BJ (cell line): ENCODE measurements around the gene AGTRAP. TPM values are rescaled to one million over a fixed set of nuclear protein-coding genes. Genes with fewer than 3 reads are reported as not detected.

Experiments
- CTCF ChIA-PET: fragments of 350-600 bp; formaldehyde crosslinking; extraction: SDS; loops from one replicate; lab custom pipeline; 2021; ENCODE audit warnings: antibody characterized with exemption, inconsistent platforms; lab: Yijun Ruan, JAX
- POLR2A ChIA-PET: fragments of 300-600 bp; sonication (Branson Sonifier 250); formaldehyde crosslinking; extraction: SDS; loops from one replicate; lab custom pipeline; 2021; ENCODE audit warnings: antibody characterized with exemption; lab: Charles Lee
- DNase-seq: peaks from one replicate; pipeline ENCODE4 v3.0.0-alpha.2; 2011; ENCODE audit warnings: low read depth
- H3K27me3 ChIP-seq: 2 replicates; pipeline ENCODE4 v1.6.0; 2011; ENCODE audit warnings: low read length; ENCODE audit not compliant: control insufficient read depth, insufficient read depth
- H3K36me3 ChIP-seq: 2 replicates; pipeline ENCODE4 v1.5.1; 2011; ENCODE audit warnings: low read length; ENCODE audit not compliant: control insufficient read depth, insufficient read depth
- H3K4me3 ChIP-seq: 2 replicates; pipeline ENCODE4 v1.5.1; 2011; ENCODE audit warnings: low read depth, mild to moderate bottlenecking, control low read depth, low read length
- polyA plus RNA-seq: library from polyadenylated mRNA; depleted of rRNA; stranded (reverse); fragments of >200 nt; gene quantifications from 2 replicates; pipeline ENCODE4 v1.2.3, GENCODE V29; 2011
- TF ChIP-seq, protein P1 (sequence below): IDR thresholded peaks from 2 replicates; pipeline ENCODE4 v1.5.1; 2011; ENCODE audit warnings: low read depth, mild to moderate bottlenecking, control low read depth, inconsistent platforms, low read length, moderate library complexity; ENCODE audit not compliant: insufficient read depth

Gene AGTRAP
- polyA plus RNA-seq, 1 experiment, result 64.5 TPM

DNA sequence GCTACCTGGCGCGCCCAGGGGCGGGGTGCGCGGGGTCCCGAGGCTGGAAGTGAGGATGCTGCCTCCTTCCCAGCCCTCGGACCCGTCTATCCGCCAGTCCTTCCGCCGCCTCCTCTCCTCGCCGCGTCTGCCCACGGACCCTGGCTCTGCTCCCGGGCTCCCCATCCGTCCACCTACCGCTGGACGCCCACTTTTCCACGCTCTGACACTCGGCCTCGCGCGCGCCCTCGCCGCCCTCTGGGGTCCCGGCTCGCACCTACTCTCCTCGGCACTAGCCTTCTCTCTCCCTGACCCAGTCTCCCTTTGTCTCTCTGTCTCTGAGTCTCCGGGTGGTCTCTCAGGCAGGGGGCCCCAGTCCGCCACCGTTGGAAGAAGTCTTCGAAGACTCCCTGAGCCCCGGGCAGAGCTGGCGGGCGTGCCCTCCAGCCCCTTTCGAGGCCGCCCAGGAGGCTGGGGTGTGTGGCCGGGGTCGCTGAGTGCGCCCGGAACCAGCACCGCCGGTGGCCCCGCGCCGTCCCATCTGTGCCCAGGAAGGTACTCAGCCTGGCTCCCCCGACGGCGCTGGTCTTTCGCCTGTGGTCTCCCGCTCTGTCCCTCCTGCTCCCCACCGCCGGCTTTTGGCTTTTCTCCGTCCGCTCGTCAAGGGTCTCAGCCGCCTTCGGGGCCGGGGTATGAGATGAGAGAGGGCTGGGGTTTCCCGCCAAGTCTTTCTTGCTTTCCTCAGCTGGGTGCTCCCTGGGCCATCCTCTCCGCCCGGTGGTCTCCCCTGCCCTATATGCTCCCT lies 43.8 kb upstream of the AGTRAP start:
- POLR2A ChIA-PET, result no interaction called here
- no peaks in the 10 kb centered on the region for H3K36me3 ChIP-seq
- peaks cover 34% of the 10 kb centered on the region for H3K27me3 ChIP-seq
- H3K4me3 ChIP-seq, result no peak overlapping the region
- CTCF ChIA-PET, result no interaction called here
- no peak for DNase-seq
- TF ChIP-seq, protein P1, sequence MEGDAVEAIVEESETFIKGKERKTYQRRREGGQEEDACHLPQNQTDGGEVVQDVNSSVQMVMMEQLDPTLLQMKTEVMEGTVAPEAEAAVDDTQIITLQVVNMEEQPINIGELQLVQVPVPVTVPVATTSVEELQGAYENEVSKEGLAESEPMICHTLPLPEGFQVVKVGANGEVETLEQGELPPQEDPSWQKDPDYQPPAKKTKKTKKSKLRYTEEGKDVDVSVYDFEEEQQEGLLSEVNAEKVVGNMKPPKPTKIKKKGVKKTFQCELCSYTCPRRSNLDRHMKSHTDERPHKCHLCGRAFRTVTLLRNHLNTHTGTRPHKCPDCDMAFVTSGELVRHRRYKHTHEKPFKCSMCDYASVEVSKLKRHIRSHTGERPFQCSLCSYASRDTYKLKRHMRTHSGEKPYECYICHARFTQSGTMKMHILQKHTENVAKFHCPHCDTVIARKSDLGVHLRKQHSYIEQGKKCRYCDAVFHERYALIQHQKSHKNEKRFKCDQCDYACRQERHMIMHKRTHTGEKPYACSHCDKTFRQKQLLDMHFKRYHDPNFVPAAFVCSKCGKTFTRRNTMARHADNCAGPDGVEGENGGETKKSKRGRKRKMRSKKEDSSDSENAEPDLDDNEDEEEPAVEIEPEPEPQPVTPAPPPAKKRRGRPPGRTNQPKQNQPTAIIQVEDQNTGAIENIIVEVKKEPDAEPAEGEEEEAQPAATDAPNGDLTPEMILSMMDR, result no peak

DNA sequence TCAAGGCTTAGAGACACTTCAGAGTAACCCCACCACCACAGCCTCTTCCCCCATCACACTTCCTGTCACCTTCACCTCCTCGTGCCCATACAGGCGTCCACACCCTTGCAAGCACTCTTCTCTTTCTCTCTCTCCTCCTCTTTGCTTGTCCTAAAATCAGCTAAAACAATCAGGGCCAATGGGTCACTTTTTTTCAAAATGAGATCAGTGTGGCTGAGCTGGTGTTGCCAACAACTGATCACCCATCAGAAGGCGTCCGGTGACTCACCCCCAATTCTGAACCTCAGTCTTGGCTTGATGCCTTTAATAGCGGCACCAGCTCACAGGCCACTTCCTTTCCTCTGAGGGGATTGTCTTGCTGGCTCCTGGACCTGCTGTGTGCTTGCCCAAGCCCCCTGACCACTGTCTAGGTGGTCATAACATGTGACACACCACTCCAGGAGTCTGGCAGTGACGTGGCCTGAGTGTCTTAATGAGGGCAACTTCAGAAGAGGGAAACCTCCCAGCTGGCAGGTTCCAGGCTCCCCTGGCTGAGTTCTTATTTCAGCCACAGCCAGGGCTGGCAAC lies 42.8 kb upstream of the AGTRAP start:
- H3K4me3 ChIP-seq, result no peak overlapping the region
- peak; percentile 33 for DNase-seq
- ChIA-PET POLR2A (no interaction called here), CTCF (interaction anchor here (0.9 to 1.1 kb wide), 3 partner anchors 12 to 29 kb away, joined by 4 to 5 read pairs (median 4); partner anchors contain the start of genes FBXO6 and MAD2L2)
- peaks cover 39% of the 10 kb centered on the region for H3K27me3 ChIP-seq
- TF ChIP-seq, protein P1, result no peak
- no peaks in the 10 kb centered on the region for H3K36me3 ChIP-seq

DNA sequence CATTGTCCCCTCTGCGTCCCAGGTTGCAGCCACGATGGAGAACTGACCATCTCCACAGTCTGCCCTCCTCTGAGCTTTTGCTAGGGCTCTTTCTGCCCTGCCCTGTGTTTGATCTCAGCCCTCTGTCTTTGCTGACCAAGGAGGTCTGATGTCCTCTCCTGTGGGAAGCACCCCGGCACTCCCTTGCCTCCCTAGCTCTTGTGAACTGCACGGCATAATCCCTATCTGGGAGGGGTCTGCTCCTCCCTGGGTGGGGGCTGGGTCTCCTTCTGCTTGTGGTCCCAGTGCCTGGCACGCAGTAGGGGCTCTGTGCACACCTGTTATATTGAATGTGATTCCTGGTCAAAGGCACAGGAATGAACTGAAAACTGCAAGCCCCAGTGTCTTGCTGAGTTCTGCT lies 42.0 kb upstream of the AGTRAP start:
- TF ChIP-seq, protein P1, result no peak
- Histone ChIP-seq H3K36me3 (no peaks in the 10 kb centered on the region), H3K27me3 (peaks cover 35% of the 10 kb centered on the region), H3K4me3 (no peak overlapping the region)
- ChIA-PET CTCF (interaction anchor here (0.9 to 7.9 kb wide), 4 partner anchors 13 to 29 kb away, joined by 4 to 30 read pairs (median 4); partner anchors contain the start of genes FBXO6 and MAD2L2), POLR2A (no interaction called here)
- no peak for DNase-seq

DNA sequence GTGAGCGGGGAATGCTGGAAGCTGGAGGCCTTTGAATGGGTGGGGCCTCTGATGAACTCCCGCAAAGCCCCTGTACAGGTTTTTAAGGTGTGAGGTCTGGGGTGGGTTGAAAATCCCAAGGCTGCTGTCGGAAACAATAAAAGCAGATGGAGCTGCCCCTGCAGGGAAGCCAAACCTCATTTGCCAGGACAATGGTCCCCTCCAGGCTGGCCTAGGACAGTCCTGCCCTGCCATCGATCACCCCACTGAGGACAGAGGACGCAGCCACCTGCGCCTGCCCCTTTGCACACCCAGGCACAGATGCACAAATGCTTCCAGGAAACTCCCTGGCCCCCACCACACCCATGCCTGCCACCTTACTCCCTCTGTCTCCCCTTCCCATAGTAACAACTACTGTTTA lies 40.1 kb upstream of the AGTRAP start:
- Histone ChIP-seq H3K4me3 (no peak overlapping the region), H3K27me3 (peaks cover 29% of the 10 kb centered on the region), H3K36me3 (no peaks in the 10 kb centered on the region)
- no peak for DNase-seq
- CTCF ChIA-PET, result interaction anchor here (0.6 to 7.9 kb wide), 5 partner anchors 14 to 53 kb away, joined by 3 to 30 read pairs (median 3); no protein-coding TSS in a partner anchor
- POLR2A ChIA-PET, result no interaction called here
- TF ChIP-seq, protein P1, result no peak

DNA sequence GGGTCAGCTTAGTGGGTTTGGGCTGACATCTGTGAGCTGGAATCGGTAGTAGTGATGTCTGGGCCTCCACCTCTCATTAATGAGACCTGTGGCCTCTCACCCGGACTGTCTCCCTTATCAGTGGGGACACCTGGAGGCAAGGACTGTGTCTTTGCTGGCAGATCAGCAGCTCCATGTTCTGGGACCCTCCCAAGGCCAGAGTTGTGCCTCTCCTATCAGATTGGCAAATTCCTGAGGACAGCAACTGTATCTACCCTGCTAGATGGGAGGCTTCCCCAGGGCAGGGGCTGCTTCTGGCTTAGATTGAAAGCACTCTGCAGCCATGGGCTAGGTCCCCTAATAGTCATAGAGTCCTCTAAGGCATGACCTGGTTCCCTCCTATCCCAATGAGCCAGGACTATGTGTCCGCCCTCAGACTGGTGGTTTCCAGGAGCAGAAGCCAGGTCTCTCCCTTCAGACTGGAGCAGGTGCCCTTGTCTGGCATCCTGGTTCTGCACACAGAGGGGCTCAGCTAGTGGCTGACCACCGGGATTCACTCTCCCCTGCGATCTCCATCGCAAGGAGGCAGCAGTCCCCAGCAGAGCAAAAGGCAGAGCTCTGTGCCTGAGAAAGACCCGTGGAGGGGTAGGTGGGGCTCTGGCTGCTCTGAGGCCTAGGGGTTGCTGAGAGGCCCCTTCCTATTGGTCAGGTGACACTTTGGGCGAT lies 38.6 kb upstream of the AGTRAP start:
- no peak for DNase-seq
- ChIA-PET POLR2A (no interaction called here), CTCF (interaction anchor here (1.0 to 7.9 kb wide), 2 partner anchors 13 to 22 kb away, joined by 4 to 30 read pairs; no protein-coding TSS in a partner anchor)

More for the DNA sequence above, 38.6 kb upstream of the AGTRAP start:
- Histone ChIP-seq H3K4me3 (no peak overlapping the region), H3K36me3 (no peaks in the 10 kb centered on the region), H3K27me3 (peaks cover 30% of the 10 kb centered on the region)
- TF ChIP-seq, protein P1, result no peak
